SK-N-SH treated with all-trans-retinoic acid at 6 μM for 48 hours (cell line): ENCODE data around the gene METTL13.

Experiments used
- ATAC-seq: fragments of 200-7000 bp; cut with Tn5 transposase; 3 replicates; pipeline ENCODE4 v1.9.1; 2020; ENCODE audit warnings: mild to moderate bottlenecking, moderate library complexity
- ARNTL ChIP-seq: fragments of 450-650 bp; formaldehyde crosslinking; IDR thresholded peaks from 2 replicates; pipeline ENCODE4 v1.5.0; 2020; ENCODE audit warnings: low read depth, mild to moderate bottlenecking, moderate library complexity, borderline replicate concordance
- BACH2 ChIP-seq: fragments of 250-450 bp; sonication (Bioruptor Pico); IDR thresholded peaks from 2 replicates; pipeline ENCODE4 v1.9.0; 2021; ENCODE audit warnings: mild to moderate bottlenecking, borderline replicate concordance
- CSDC2 ChIP-seq: fragments of 250-450 bp; sonication (Bioruptor Pico); IDR thresholded peaks from 2 replicates; pipeline ENCODE4 v1.5.0; 2020; ENCODE audit warnings: mild to moderate bottlenecking, moderate library complexity
- ESRRG ChIP-seq: fragments of 250-450 bp; sonication (Bioruptor Pico); IDR thresholded peaks from 2 replicates; pipeline ENCODE4 v1.6.1; 2021; ENCODE audit warnings: mild to moderate bottlenecking
- GLIS3 ChIP-seq: fragments of 250-450 bp; sonication (Bioruptor Pico); IDR thresholded peaks from 2 replicates; pipeline ENCODE4 v1.5.0; 2020; ENCODE audit warnings: mild to moderate bottlenecking, moderate library complexity
- ISL1 ChIP-seq: fragments of 250-450 bp; sonication (Bioruptor Pico); IDR thresholded peaks from 2 replicates; pipeline ENCODE4 v2.1.2; 2022; ENCODE audit warnings: mild to moderate bottlenecking, moderate library complexity
- OSR1 ChIP-seq: fragments of 250-450 bp; sonication (Bioruptor Pico); IDR thresholded peaks from 2 replicates; pipeline ENCODE4 v1.8.0; 2022; ENCODE audit warnings: moderate library complexity, mild to moderate bottlenecking, inconsistent platforms
- RARB ChIP-seq: fragments of 250-450 bp; sonication (Bioruptor Pico); IDR thresholded peaks from 2 replicates; pipeline ENCODE4 v1.8.0; 2021; ENCODE audit warnings: mild to moderate bottlenecking, moderate library complexity
- SNAI2 ChIP-seq: fragments of 250-450 bp; sonication (Bioruptor Pico); IDR thresholded peaks from 2 replicates; pipeline ENCODE4 v1.5.0; 2020; ENCODE audit warnings: mild to moderate bottlenecking, moderate library complexity
- TCF4 ChIP-seq: fragments of 250-450 bp; sonication (Bioruptor Pico); IDR thresholded peaks from 2 replicates; pipeline ENCODE4 v1.8.0; 2021; ENCODE audit warnings: mild to moderate bottlenecking, moderate library complexity, borderline replicate concordance
- TOX ChIP-seq: fragments of 250-450 bp; sonication (Bioruptor Pico); IDR thresholded peaks from 2 replicates; pipeline ENCODE4 v1.8.0; 2021; ENCODE audit warnings: mild to moderate bottlenecking, moderate library complexity, borderline replicate concordance
- TSHZ2 ChIP-seq: fragments of 250-450 bp; sonication (Bioruptor Pico); IDR thresholded peaks from 2 replicates; pipeline ENCODE4 v1.5.0; 2020; ENCODE audit warnings: mild to moderate bottlenecking, moderate library complexity
- ZC3H10 ChIP-seq: fragments of 250-450 bp; sonication (Bioruptor Pico); IDR thresholded peaks from 2 replicates; pipeline ENCODE4 v1.5.1; 2021; ENCODE audit warnings: mild to moderate bottlenecking, moderate library complexity
- ZFP3 ChIP-seq: fragments of 250-450 bp; sonication (Bioruptor Pico); IDR thresholded peaks from 2 replicates; pipeline ENCODE4 v1.5.0; 2020; ENCODE audit warnings: mild to moderate bottlenecking, moderate library complexity
- ZFP30 ChIP-seq: fragments of 450-650 bp; formaldehyde crosslinking; IDR thresholded peaks from 2 replicates; pipeline ENCODE4 v1.5.0; 2022; ENCODE audit warnings: mild to moderate bottlenecking, moderate library complexity
- ZNF565 ChIP-seq: fragments of 450-650 bp; formaldehyde crosslinking; conservative IDR thresholded peaks from 2 replicates; pipeline ENCODE4 v1.5.0; 2020; ENCODE audit warnings: low read depth, mild to moderate bottlenecking, moderate library complexity
- ZNF70 ChIP-seq: fragments of 450-650 bp; formaldehyde crosslinking; IDR thresholded peaks from 2 replicates; pipeline ENCODE4 v1.5.0; 2020; ENCODE audit warnings: mild to moderate bottlenecking, moderate library complexity
- ZNF8 ChIP-seq: fragments of 450-650 bp; formaldehyde crosslinking; IDR thresholded peaks from 2 replicates; pipeline ENCODE4 v1.5.0; 2020; ENCODE audit warnings: mild to moderate bottlenecking, moderate library complexity
- TF ChIP-seq, protein P1 (sequence below): fragments of 250-450 bp; sonication (Bioruptor Pico); IDR thresholded peaks from 2 replicates; pipeline ENCODE4 v1.8.0; 2021; ENCODE audit warnings: low read depth, mild to moderate bottlenecking, moderate library complexity, borderline replicate concordance
- TF ChIP-seq, protein P2 (sequence below): fragments of 250-450 bp; sonication (Bioruptor Pico); IDR thresholded peaks from 2 replicates; pipeline ENCODE4 v1.8.0; 2020; ENCODE audit warnings: mild to moderate bottlenecking, moderate library complexity, borderline replicate concordance
- TF ChIP-seq, protein P3 (sequence below): fragments of 250-450 bp; sonication (Bioruptor Pico); IDR thresholded peaks from 2 replicates; pipeline ENCODE4 v1.5.1; 2020; ENCODE audit warnings: low read depth, mild to moderate bottlenecking, moderate library complexity

METTL13 gene

DNA sequence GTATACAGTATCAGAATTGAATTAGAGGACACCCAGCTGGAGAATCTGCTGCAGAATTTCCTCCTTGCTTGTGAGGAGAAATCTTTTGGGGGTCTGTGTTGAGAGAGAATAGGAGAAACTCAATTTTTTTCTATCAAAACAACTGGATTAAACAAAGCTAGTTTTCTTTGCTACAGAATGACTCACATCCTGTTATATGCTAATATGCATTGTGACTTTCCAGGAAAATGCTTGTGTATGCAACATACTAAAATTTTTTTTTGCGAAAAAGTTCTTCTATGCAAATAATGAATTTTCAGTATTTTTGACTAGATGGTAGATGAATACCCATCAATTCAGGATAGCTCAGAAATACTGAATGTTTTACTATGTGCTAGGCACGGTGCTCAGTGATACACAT lies 41.8 kb upstream of the METTL13 start:
- no peak for ATAC-seq
- TF ChIP-seq ISL1 (CRISPR knock-in tag): no peak
- TF ChIP-seq ZFP30: no peak
- TF ChIP-seq OSR1 (CRISPR knock-in tag): no peak
- no peak for TF ChIP-seq TSHZ2
- no peak for TF ChIP-seq ARNTL (CRISPR knock-in tag)
- TF ChIP-seq, protein P1, sequence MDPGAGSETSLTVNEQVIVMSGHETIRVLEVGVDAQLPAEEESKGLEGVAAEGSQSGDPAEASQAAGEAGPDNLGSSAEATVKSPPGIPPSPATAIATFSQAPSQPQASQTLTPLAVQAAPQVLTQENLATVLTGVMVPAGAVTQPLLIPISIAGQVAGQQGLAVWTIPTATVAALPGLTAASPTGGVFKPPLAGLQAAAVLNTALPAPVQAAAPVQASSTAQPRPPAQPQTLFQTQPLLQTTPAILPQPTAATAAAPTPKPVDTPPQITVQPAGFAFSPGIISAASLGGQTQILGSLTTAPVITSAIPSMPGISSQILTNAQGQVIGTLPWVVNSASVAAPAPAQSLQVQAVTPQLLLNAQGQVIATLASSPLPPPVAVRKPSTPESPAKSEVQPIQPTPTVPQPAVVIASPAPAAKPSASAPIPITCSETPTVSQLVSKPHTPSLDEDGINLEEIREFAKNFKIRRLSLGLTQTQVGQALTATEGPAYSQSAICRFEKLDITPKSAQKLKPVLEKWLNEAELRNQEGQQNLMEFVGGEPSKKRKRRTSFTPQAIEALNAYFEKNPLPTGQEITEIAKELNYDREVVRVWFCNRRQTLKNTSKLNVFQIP (CRISPR knock-in tag): no peak
- TF ChIP-seq ZNF8 (CRISPR knock-in tag): no peak
- TF ChIP-seq RARB (CRISPR knock-in tag): no peak
- TF ChIP-seq ZNF565 (CRISPR knock-in tag): no peak
- TF ChIP-seq TOX (CRISPR knock-in tag): no peak
- no peak for TF ChIP-seq CSDC2 (CRISPR knock-in tag)
- TF ChIP-seq, protein P2, sequence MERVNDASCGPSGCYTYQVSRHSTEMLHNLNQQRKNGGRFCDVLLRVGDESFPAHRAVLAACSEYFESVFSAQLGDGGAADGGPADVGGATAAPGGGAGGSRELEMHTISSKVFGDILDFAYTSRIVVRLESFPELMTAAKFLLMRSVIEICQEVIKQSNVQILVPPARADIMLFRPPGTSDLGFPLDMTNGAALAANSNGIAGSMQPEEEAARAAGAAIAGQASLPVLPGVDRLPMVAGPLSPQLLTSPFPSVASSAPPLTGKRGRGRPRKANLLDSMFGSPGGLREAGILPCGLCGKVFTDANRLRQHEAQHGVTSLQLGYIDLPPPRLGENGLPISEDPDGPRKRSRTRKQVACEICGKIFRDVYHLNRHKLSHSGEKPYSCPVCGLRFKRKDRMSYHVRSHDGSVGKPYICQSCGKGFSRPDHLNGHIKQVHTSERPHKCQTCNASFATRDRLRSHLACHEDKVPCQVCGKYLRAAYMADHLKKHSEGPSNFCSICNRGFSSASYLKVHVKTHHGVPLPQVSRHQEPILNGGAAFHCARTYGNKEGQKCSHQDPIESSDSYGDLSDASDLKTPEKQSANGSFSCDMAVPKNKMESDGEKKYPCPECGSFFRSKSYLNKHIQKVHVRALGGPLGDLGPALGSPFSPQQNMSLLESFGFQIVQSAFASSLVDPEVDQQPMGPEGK (CRISPR knock-in tag): no peak

DNA sequence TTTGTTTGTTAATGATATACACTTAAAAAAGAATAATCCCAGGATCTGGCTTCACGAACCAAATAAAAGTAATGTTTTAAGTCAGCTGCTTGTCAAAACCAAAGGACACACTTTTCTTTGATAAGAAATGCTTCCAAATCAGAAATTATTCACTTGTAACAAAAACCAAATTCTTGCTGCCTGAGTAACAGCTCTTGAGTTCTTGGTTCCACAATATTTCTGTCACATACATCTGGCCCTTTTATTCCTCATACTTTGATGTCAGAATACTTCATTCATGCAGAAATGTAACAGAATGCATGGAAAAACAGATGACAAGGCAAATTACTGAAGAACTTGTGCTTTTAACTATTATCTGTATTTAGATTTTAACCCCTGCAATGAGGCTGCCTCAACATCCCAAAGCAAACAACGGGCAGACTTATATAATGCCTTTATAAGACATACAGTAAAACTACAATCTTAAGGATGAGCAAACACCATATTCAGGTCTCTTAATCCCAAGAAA lies 41.0 kb upstream of the METTL13 start:
- no peak for ATAC-seq
- TF ChIP-seq ZC3H10 (CRISPR knock-in tag) (no peak), SNAI2 (CRISPR knock-in tag) (no peak), ISL1 (CRISPR knock-in tag) (no peak), ZNF70 (no peak), OSR1 (CRISPR knock-in tag) (no peak), GLIS3 (no peak), BACH2 (CRISPR knock-in tag) (no peak), RARB (CRISPR knock-in tag) (no peak), ZNF8 (CRISPR knock-in tag) (no peak), ZFP3 (CRISPR knock-in tag) (no peak), CSDC2 (CRISPR knock-in tag) (no peak)
- TF ChIP-seq, protein P3, sequence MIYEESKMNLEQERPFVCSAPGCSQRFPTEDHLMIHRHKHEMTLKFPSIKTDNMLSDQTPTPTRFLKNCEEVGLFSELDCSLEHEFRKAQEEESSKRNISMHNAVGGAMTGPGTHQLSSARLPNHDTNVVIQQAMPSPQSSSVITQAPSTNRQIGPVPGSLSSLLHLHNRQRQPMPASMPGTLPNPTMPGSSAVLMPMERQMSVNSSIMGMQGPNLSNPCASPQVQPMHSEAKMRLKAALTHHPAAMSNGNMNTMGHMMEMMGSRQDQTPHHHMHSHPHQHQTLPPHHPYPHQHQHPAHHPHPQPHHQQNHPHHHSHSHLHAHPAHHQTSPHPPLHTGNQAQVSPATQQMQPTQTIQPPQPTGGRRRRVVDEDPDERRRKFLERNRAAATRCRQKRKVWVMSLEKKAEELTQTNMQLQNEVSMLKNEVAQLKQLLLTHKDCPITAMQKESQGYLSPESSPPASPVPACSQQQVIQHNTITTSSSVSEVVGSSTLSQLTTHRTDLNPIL (CRISPR knock-in tag): no peak
- TF ChIP-seq, protein P2 (CRISPR knock-in tag): no peak

- peak; percentile 48 for ATAC-seq
- no peak for TF ChIP-seq SNAI2 (CRISPR knock-in tag)
- no peak for TF ChIP-seq TCF4 (CRISPR knock-in tag)
- no peak for TF ChIP-seq OSR1 (CRISPR knock-in tag)
- no peak for TF ChIP-seq TSHZ2
- TF ChIP-seq ZFP3 (CRISPR knock-in tag): no peak
- no peak for TF ChIP-seq CSDC2 (CRISPR knock-in tag)
- no peak for TF ChIP-seq ESRRG (CRISPR knock-in tag)
Observed at GRCh38 chr1:171740987-171741871, 40.2 kb upstream of the METTL13 start.
